PC-3 (cell line): ENCODE results near the gene IL18R1. TPM values are rescaled to one million over a fixed set of nuclear protein-coding genes. Genes with fewer than 3 reads are reported as not detected.

ENCODE experiments used
- ATAC-seq: fragments of 200-7000 bp; cut with Tn5 transposase; 2 replicates; pipeline ENCODE4 v1.9.1; 2020; ENCODE audit warnings: mild to moderate bottlenecking, moderate library complexity
- BruUV-seq: library from RNA; stranded (reverse); fragments of 400-500 nt; replicated peaks from 2 replicates; lab custom pipeline; 2021; lab: Mats Ljungman, UMichigan
- CTCF ChIA-PET: fragments of 300-600 bp; sonication (Branson Sonifier 250); formaldehyde crosslinking; loops from one replicate; lab custom pipeline; 2022; ENCODE audit warnings: antibody characterized with exemption; lab: Charles Lee
- POLR2A ChIA-PET: fragments of 300-600 bp; sonication (Branson Sonifier 250); formaldehyde crosslinking; loops from one replicate; lab custom pipeline; 2022; ENCODE audit warnings: antibody characterized with exemption; ENCODE audit not compliant: unreplicated experiment; lab: Charles Lee
- DNase-seq: peaks from one replicate; pipeline ENCODE4 v3.0.0-alpha.2; 2015
- H2AFZ ChIP-seq: fragments of 300-600 bp; sonication (generic); 2 replicates; pipeline ENCODE4 v1.6.0; 2016; ENCODE audit warnings: antibody characterized with exemption, low read length
- H3F3A ChIP-seq: fragments of 300-600 bp; sonication (generic); one replicate; pipeline ENCODE4 v1.6.0; 2017; ENCODE audit warnings: antibody characterized with exemption, low read length, control low read depth, mild to moderate bottlenecking; ENCODE audit not compliant: unreplicated experiment
- H3K27ac ChIP-seq: fragments of 300-600 bp; sonication (generic); 2 replicates; pipeline ENCODE4 v1.5.1; 2016; ENCODE audit warnings: mild to moderate bottlenecking, low read length
- H3K27me3 ChIP-seq: fragments of 300-600 bp; sonication (generic); 2 replicates; pipeline ENCODE4 v1.6.1; 2016; ENCODE audit warnings: low read length, mixed read lengths
- H3K36me3 ChIP-seq: fragments of 300-600 bp; sonication (generic); 2 replicates; pipeline ENCODE4 v1.6.1; 2016; ENCODE audit warnings: low read depth, mixed run types, low read length, mixed read lengths
- H3K4me1 ChIP-seq: fragments of 300-600 bp; sonication (generic); 2 replicates; pipeline ENCODE4 v1.5.1; 2016; ENCODE audit warnings: low read length; ENCODE audit not compliant: insufficient read depth
- H3K4me2 ChIP-seq: fragments of 300-600 bp; sonication (generic); 2 replicates; pipeline ENCODE4 v1.6.0; 2016; ENCODE audit warnings: low read length
- H3K4me3 ChIP-seq: fragments of 300-600 bp; sonication (generic); 2 replicates; pipeline ENCODE4 v1.5.1; 2016; ENCODE audit warnings: mild to moderate bottlenecking, low read length, mixed read lengths
- H3K79me2 ChIP-seq: fragments of 300-600 bp; sonication (generic); 2 replicates; pipeline ENCODE4 v1.6.1; 2017; ENCODE audit warnings: low read length, mixed read lengths
- H3K9ac ChIP-seq: fragments of 300-600 bp; sonication (generic); 2 replicates; pipeline ENCODE4 v1.6.0; 2016; ENCODE audit warnings: mild to moderate bottlenecking, low read length
- H3K9me2 ChIP-seq: fragments of 300-600 bp; sonication (generic); replicated peaks from 2 replicates; pipeline ENCODE4 v1.6.1; 2016; ENCODE audit warnings: mixed run types, low read length, mixed read lengths
- H3K9me3 ChIP-seq: fragments of 300-600 bp; sonication (generic); 2 replicates; pipeline ENCODE4 v1.6.1; 2016; ENCODE audit warnings: low read length, mixed read lengths
- H4K20me1 ChIP-seq: fragments of 300-600 bp; sonication (generic); 2 replicates; pipeline ENCODE4 v1.6.1; 2016; ENCODE audit warnings: low read length, mixed read lengths
- CTCF ChIP-seq: fragments of 300-600 bp; sonication (generic); conservative IDR thresholded peaks from 2 replicates; pipeline ENCODE4 v1.5.1; 2017; ENCODE audit warnings: antibody characterized with exemption, low read depth, mild to moderate bottlenecking, low read length
- EZH2 ChIP-seq: fragments of 300-600 bp; sonication (generic); IDR thresholded peaks from one replicate; pipeline ENCODE4 v1.6.1; 2017; ENCODE audit warnings: antibody characterized with exemption, mild to moderate bottlenecking, low read length; ENCODE audit not compliant: unreplicated experiment
- EZH2phosphoT487 ChIP-seq: fragments of 300-600 bp; sonication (generic); IDR thresholded peaks from 2 replicates; pipeline ENCODE4 v1.6.1; 2018; ENCODE audit warnings: mild to moderate bottlenecking, antibody characterized with exemption, low read length, borderline replicate concordance
- intact Hi-C: fragments of 100-400 bp; cut with micrococcal nuclease; formaldehyde crosslinking; loops from 2 replicates; pipeline ENCODE4 v1.9.0; 2023
- total RNA-seq: library from RNA; depleted of rRNA; stranded (reverse); fragments of >200 nt; gene quantifications from 2 replicates; pipeline ENCODE4 v1.2.3, GENCODE V29; 2014

Gene IL18R1
- total RNA-seq, 1 experiment from 2014 or later: 1.2 TPM

GRCh38 chr2:102359527-102359926 lies 3.9 kb downstream of the IL18R1 start:
- Histone ChIP-seq H3K27ac (no peak overlapping the region), H3K27me3 (no peaks in the 10 kb centered on the region), H3K9me3 (no peaks in the 10 kb centered on the region), H3K36me3 (no peaks in the 10 kb centered on the region; the same call in 1 of the 2 replicates), H3K4me1 (peaks cover 9% of the 10 kb centered on the region; the same call in 1 of the 2 replicates), H3K9ac (no peak overlapping the region), H3K9me2 (no peaks in the 10 kb centered on the region), H3K79me2 (no peaks in the 10 kb centered on the region), H3K4me2 (no peak overlapping the region), H3K4me3 (no peak overlapping the region), H4K20me1 (no peaks in the 10 kb centered on the region), H2AFZ (no peak overlapping the region), H3F3A (no peaks in the 10 kb centered on the region)
- CTCF ChIA-PET: interaction anchor here (0.5 kb wide), 1 partner anchor 9 kb away, joined by 4 read pairs; no protein-coding TSS in a partner anchor
- POLR2A ChIA-PET: no interaction called here
- intact Hi-C loops: loop anchor here (5.0 to 10.0 kb wide), 2 partner anchors 192 to 335 kb away; no protein-coding TSS in a partner anchor
- ATAC-seq (no peak), DNase-seq (peak; percentile 40)
- TF ChIP-seq EZH2phosphoT487: no peak
- no peak for TF ChIP-seq EZH2
- TF ChIP-seq CTCF: no peak
- no TSS peak for BruUV-seq

GRCh38 chr2:102361632-102362241 lies 6.1 kb downstream of the IL18R1 start:
- no peak for ATAC-seq
- Histone ChIP-seq H3F3A (no peaks in the 10 kb centered on the region), H3K4me1 (0 out of 2 replicates have a peak, but pooled peaks cover 3% of the 10 kb centered on the region), H3K79me2 (no peaks in the 10 kb centered on the region), H3K27ac (no peak overlapping the region), H3K4me2 (no peak overlapping the region), H3K9me3 (peaks cover 15% of the 10 kb centered on the region), H3K9ac (no peak overlapping the region), H4K20me1 (no peaks in the 10 kb centered on the region), H3K9me2 (no peaks in the 10 kb centered on the region), H2AFZ (no peak overlapping the region), H3K4me3 (no peak overlapping the region), H3K36me3 (peaks cover 18% of the 10 kb centered on the region; the same call in 1 of the 2 replicates), H3K27me3 (no peaks in the 10 kb centered on the region)
- BruUV-seq: no TSS peak
- intact Hi-C loops: no loop called here
- TF ChIP-seq EZH2 (no peak), CTCF (no peak), EZH2phosphoT487 (no peak)
- CTCF ChIA-PET: no interaction called here
- no peak for DNase-seq
- POLR2A ChIA-PET: no interaction called here

- peaks cover 21% of the 10 kb centered on the region; the same call in 1 of the 2 replicates for H3K36me3 ChIP-seq
- no peak overlapping the region for H3K4me3 ChIP-seq
- ChIA-PET POLR2A (no interaction called here), CTCF (no interaction called here)
- no peaks in the 10 kb centered on the region for H3K9me2 ChIP-seq
- TF ChIP-seq EZH2 (no peak), CTCF (no peak), EZH2phosphoT487 (no peak)
- H3K9me3 ChIP-seq: peaks cover 17% of the 10 kb centered on the region
- H3K27ac ChIP-seq: no peak overlapping the region
- 0 out of 2 replicates have a peak, but pooled peaks cover 3% of the 10 kb centered on the region for H3K4me1 ChIP-seq
- DNase-seq (no peak), ATAC-seq (no peak)
- no peaks in the 10 kb centered on the region for H3K79me2 ChIP-seq
- BruUV-seq: no TSS peak
- H3K4me2 ChIP-seq: no peak overlapping the region
- no peaks in the 10 kb centered on the region for H3K27me3 ChIP-seq
- no peaks in the 10 kb centered on the region for H3F3A ChIP-seq
- no peak overlapping the region for H3K9ac ChIP-seq
- H2AFZ ChIP-seq: no peak overlapping the region
- intact Hi-C loops: no loop called here
- H4K20me1 ChIP-seq: no peaks in the 10 kb centered on the region
Observed at GRCh38 chr2:102365763-102366162, 10.2 kb downstream of the IL18R1 start.
